ENCODE measurements around the gene ANK2.

ANK2 gene

GRCh38 chr4:113173793-113174264, 124.4 kb downstream of the ANK2 start:
- no peaks in the 10 kb centered on the region for H3K36me3 ChIP-seq (ENCODE audit: insufficient read depth)
- TF ChIP-seq CTCF (conservative IDR thresholded peaks at IDR 0.05; ENCODE audit: low read depth, low read length): no peak
- H4K20me1 ChIP-seq (ENCODE audit: insufficient read depth): no peaks in the 10 kb centered on the region
- no peak overlapping the region for H3K27ac ChIP-seq
- H3K9ac ChIP-seq: no peak overlapping the region
- no peak overlapping the region for H3K4me2 ChIP-seq
- no peaks in the 10 kb centered on the region for H3K79me2 ChIP-seq (ENCODE audit: insufficient read depth, low read depth)
- no peak overlapping the region for H2AFZ ChIP-seq (ENCODE audit: low read depth)
- H3K4me1 ChIP-seq (ENCODE audit: low read depth, poor library complexity, severe bottlenecking): peaks cover under 1% of the 10 kb centered on the region
- no peaks in the 10 kb centered on the region for H3K27me3 ChIP-seq (ENCODE audit: insufficient read depth, low read depth)
- H3K4me3 ChIP-seq (IDR thresholded peaks at IDR 0.05; ENCODE audit: insufficient read depth, low read depth, low read length): no peak overlapping the region

GRCh38 chr4:113179091-113179490, 129.6 kb downstream of the ANK2 start:
- Histone ChIP-seq H3K27ac (no peak overlapping the region), H3K4me2 (no peak overlapping the region), H3K9ac (no peak overlapping the region), H4K20me1 (ENCODE audit: insufficient read depth) (no peaks in the 10 kb centered on the region), H3K4me1 (ENCODE audit: low read depth, poor library complexity, severe bottlenecking) (peaks cover 9% of the 10 kb centered on the region), H3K27me3 (ENCODE audit: insufficient read depth, low read depth) (no peaks in the 10 kb centered on the region), H3K36me3 (ENCODE audit: insufficient read depth) (no peaks in the 10 kb centered on the region), H3K4me3 (IDR thresholded peaks at IDR 0.05; ENCODE audit: insufficient read depth, low read depth, low read length) (no peak overlapping the region), H3K79me2 (ENCODE audit: insufficient read depth, low read depth) (no peaks in the 10 kb centered on the region), H2AFZ (ENCODE audit: low read depth) (no peak overlapping the region)
- no peak for TF ChIP-seq CTCF (conservative IDR thresholded peaks at IDR 0.05; ENCODE audit: low read depth, low read length)

- Histone ChIP-seq H3K36me3 (ENCODE audit: insufficient read depth) (no peaks in the 10 kb centered on the region), H3K79me2 (ENCODE audit: insufficient read depth, low read depth) (no peaks in the 10 kb centered on the region), H2AFZ (ENCODE audit: low read depth) (no peak overlapping the region), H3K27ac (no peak overlapping the region), H3K27me3 (ENCODE audit: insufficient read depth, low read depth) (no peaks in the 10 kb centered on the region), H4K20me1 (ENCODE audit: insufficient read depth) (no peaks in the 10 kb centered on the region), H3K4me2 (no peak overlapping the region), H3K9ac (no peak overlapping the region), H3K4me1 (ENCODE audit: low read depth, poor library complexity, severe bottlenecking) (peaks cover 9% of the 10 kb centered on the region), H3K4me3 (IDR thresholded peaks at IDR 0.05; ENCODE audit: insufficient read depth, low read depth, low read length) (no peak overlapping the region)
- no peak for TF ChIP-seq CTCF (conservative IDR thresholded peaks at IDR 0.05; ENCODE audit: low read depth, low read length)
These were observed 130.5 kb downstream of the ANK2 start for GRCh38 chr4:113179996-113180395.

GRCh38 chr4:113181289-113182007, 132.0 kb downstream of the ANK2 start:
- no peak overlapping the region for H3K4me3 ChIP-seq (IDR thresholded peaks at IDR 0.05; ENCODE audit: insufficient read depth, low read depth, low read length)
- peaks cover 9% of the 10 kb centered on the region for H3K4me1 ChIP-seq (ENCODE audit: low read depth, poor library complexity, severe bottlenecking)
- no peak overlapping the region for H3K4me2 ChIP-seq
- H2AFZ ChIP-seq (ENCODE audit: low read depth): no peak overlapping the region
- H3K79me2 ChIP-seq (ENCODE audit: insufficient read depth, low read depth): no peaks in the 10 kb centered on the region
- TF ChIP-seq CTCF (conservative IDR thresholded peaks at IDR 0.05; ENCODE audit: low read depth, low read length): no peak
- no peaks in the 10 kb centered on the region for H3K27me3 ChIP-seq (ENCODE audit: insufficient read depth, low read depth)
- H4K20me1 ChIP-seq (ENCODE audit: insufficient read depth): no peaks in the 10 kb centered on the region
- H3K36me3 ChIP-seq (ENCODE audit: insufficient read depth): no peaks in the 10 kb centered on the region
- H3K27ac ChIP-seq: no peak overlapping the region
- no peak overlapping the region for H3K9ac ChIP-seq
